Endothelial cell of umbilical vein (primary cell): ENCODE data around the gene SNTA1. TPM values are rescaled to one million over a fixed set of nuclear protein-coding genes. Genes with fewer than 3 reads are reported as not detected.

Experiments used
- BruUV-seq: library from RNA; stranded (reverse); fragments of 400-500 nt; replicated peaks from 2 replicates; lab custom pipeline; 2021; lab: Mats Ljungman, UMichigan
- CTCF ChIA-PET: fragments of 300-600, 350-600 bp; sonication (Branson Sonifier 250); formaldehyde crosslinking; loops from one replicate; lab custom pipeline; 2021; ENCODE audit warnings: antibody characterized with exemption, inconsistent platforms; lab: Charles Lee
- POLR2A ChIA-PET: fragments of 300-600, 350-600 bp; sonication (Branson Sonifier 250); formaldehyde crosslinking; loops from one replicate; lab custom pipeline; 2021; ENCODE audit warnings: antibody characterized with exemption, inconsistent platforms; lab: Charles Lee
- DNase-seq: peaks from one replicate; pipeline ENCODE4 v3.0.0-alpha.2; 2011; ENCODE audit warnings: low read depth, low spot score
- FAIRE-seq: peaks from 2 replicates; lab custom pipeline; 2011; peaks lifted over from hg19 to GRCh38; lab: Jason Lieb, UNC
- H2AFZ ChIP-seq: 2 replicates; pipeline ENCODE4 v1.6.0; 2012; ENCODE audit warnings: low read depth, low read length, control low read depth, inconsistent platforms
- H3K27ac ChIP-seq: 2 replicates; pipeline ENCODE4 v1.5.1; 2011; ENCODE audit warnings: low read depth, mild to moderate bottlenecking, control low read depth, low read length, moderate library complexity; ENCODE audit not compliant: insufficient read depth
- H3K27me3 ChIP-seq, 2 experiments: 2 replicates each; pipeline versions ENCODE4 v1.6.0 to v1.6.1; 2011; ENCODE audit warnings: low read length in 2 of 2, mixed read lengths in 1 of 2; ENCODE audit not compliant: control insufficient read depth in 2 of 2, insufficient read depth in 2 of 2
- H3K36me3 ChIP-seq, 2 experiments: 2 replicates in 1 of 2; 3 replicates in 1 of 2; pipeline ENCODE4 v1.5.1; 2011; ENCODE audit warnings: low read length in 2 of 2, mild to moderate bottlenecking in 1 of 2, moderate library complexity in 1 of 2; ENCODE audit not compliant: control insufficient read depth in 2 of 2, insufficient read depth in 2 of 2; ENCODE audit errors: extremely low read depth in 1 of 2
- H3K4me1 ChIP-seq: 3 replicates; pipeline ENCODE4 v1.5.1; 2011; ENCODE audit warnings: mild to moderate bottlenecking, low read length; ENCODE audit not compliant: control insufficient read depth, insufficient read depth; ENCODE audit errors: extremely low read depth
- H3K4me2 ChIP-seq: 2 replicates; pipeline ENCODE4 v1.6.1; 2011; ENCODE audit warnings: low read length, control low read depth, mixed read lengths; ENCODE audit not compliant: insufficient read depth
- H3K4me3 ChIP-seq, 3 experiments: fragments of 200-600 bp in 1 of 3; sonication (generic), shearing (Covaris generic) in 1 of 3; replicated peaks in 1 of 3; 2 replicates each; pipeline ENCODE4 v1.5.1; 2011 to 2016; ENCODE audit warnings: control low read depth in 3 of 3, low read length in 3 of 3, mild to moderate bottlenecking in 2 of 3, inconsistent platforms in 1 of 3, low read depth in 1 of 3, moderate library complexity in 1 of 3; ENCODE audit not compliant: insufficient read depth in 1 of 3
- H3K79me2 ChIP-seq: 2 replicates; pipeline ENCODE4 v1.6.0; 2012; ENCODE audit warnings: low read length, inconsistent platforms; ENCODE audit not compliant: control insufficient read depth, insufficient read depth
- H3K9ac ChIP-seq: replicated peaks from 2 replicates; pipeline ENCODE3; 2011; ENCODE audit warnings: low read length, control low read depth; ENCODE audit not compliant: insufficient read depth; ENCODE audit errors: extremely low read depth
- H3K9me1 ChIP-seq: replicated peaks from 3 replicates; pipeline ENCODE4 v1.6.0; 2011; ENCODE audit warnings: mild to moderate bottlenecking, low read length; ENCODE audit not compliant: control insufficient read depth, insufficient read depth; ENCODE audit errors: extremely low read depth
- H3K9me3 ChIP-seq: replicated peaks from 2 replicates; pipeline ENCODE4 v1.5.1; 2012; ENCODE audit warnings: low read length, inconsistent platforms; ENCODE audit not compliant: control insufficient read depth, insufficient read depth
- H4K20me1 ChIP-seq: replicated peaks from 2 replicates; pipeline ENCODE3; 2011; ENCODE audit warnings: mild to moderate bottlenecking, low read length; ENCODE audit not compliant: control insufficient read depth, insufficient read depth; ENCODE audit errors: extremely low read depth
- EZH2 ChIP-seq: IDR thresholded peaks from 2 replicates; pipeline ENCODE4 v1.6.1; 2012; ENCODE audit warnings: borderline replicate concordance, low read depth, mild to moderate bottlenecking, moderate library complexity, low read length, inconsistent platforms; ENCODE audit not compliant: severe bottlenecking
- FOS ChIP-seq: IDR thresholded peaks from 2 replicates; pipeline ENCODE4 v1.6.1; 2011; ENCODE audit warnings: mild to moderate bottlenecking, low read length, moderate library complexity, borderline replicate concordance; ENCODE audit not compliant: insufficient read depth
- GATA2 ChIP-seq: IDR thresholded peaks from 2 replicates; pipeline ENCODE4 v1.7.0; 2011; ENCODE audit warnings: low read depth, mild to moderate bottlenecking, moderate library complexity, mixed read lengths, low read length; ENCODE audit not compliant: insufficient read length, insufficient read depth
- JUN ChIP-seq: IDR thresholded peaks from 2 replicates; pipeline ENCODE4 v1.6.1; 2011; ENCODE audit warnings: borderline replicate concordance, low read depth; ENCODE audit not compliant: insufficient read length, insufficient read depth
- MYC ChIP-seq: IDR thresholded peaks from one replicate; pipeline ENCODE4 v1.6.1; 2011; ENCODE audit warnings: mild to moderate bottlenecking, low read depth, low read length
- POLR2A ChIP-seq: IDR thresholded peaks from 2 replicates; pipeline ENCODE4 v1.6.1; 2012; ENCODE audit warnings: low read depth, mild to moderate bottlenecking, control low read depth, low read length
- POLR2AphosphoS5 ChIP-seq: IDR thresholded peaks from 2 replicates; pipeline ENCODE4 v1.6.1; 2012; ENCODE audit warnings: low read depth, mild to moderate bottlenecking, control low read depth, low read length, moderate library complexity; ENCODE audit not compliant: insufficient read depth
- dilution Hi-C: fragments of 300-500 bp; cut with MboI; formaldehyde crosslinking; loops from one replicate; pipeline ENCODE4 v1.15.0; 2019; ENCODE audit warnings: low sequenced_read_pairs; ENCODE audit not compliant: extremely low pct_ligation_motif_present
- intact Hi-C: fragments of 100-400 bp; cut with micrococcal nuclease; formaldehyde crosslinking; loops from one replicate; pipeline ENCODE4 v1.10.0; 2022
- polyA plus RNA-seq, 4 experiments: library from polyadenylated mRNA; depleted of rRNA in 3 of 4; stranded (reverse) in 3 of 4; unstranded in 1 of 4; fragments of >200 nt; gene quantifications; 2 replicates each; pipeline versions ENCODE4 v1.2.1 to v1.2.3, GENCODE V29; 2011 to 2012; ENCODE audit warnings: missing spikeins in 1 of 4
- total RNA-seq: library from RNA; stranded (reverse); gene quantifications from 2 replicates; pipeline ENCODE4 v1.2.3, GENCODE V29; 2021
- TF ChIP-seq, protein P1 (sequence below), 2 donors: IDR thresholded peaks; 1 replicate in 1 of 2; 2 replicates in 1 of 2; pipeline ENCODE4 v1.5.1; 2011; ENCODE audit warnings: low read length in 2 of 2, mild to moderate bottlenecking in 2 of 2, moderate library complexity in 2 of 2, control low read depth in 1 of 2, inconsistent platforms in 1 of 2, low read depth in 1 of 2; ENCODE audit not compliant: insufficient read depth in 1 of 2; ENCODE audit errors: extremely low read depth in 1 of 2
- TF ChIP-seq, protein P2 (sequence below): IDR thresholded peaks from 2 replicates; pipeline ENCODE4 v1.6.1; 2011; ENCODE audit not compliant: insufficient read depth, insufficient read length

The SNTA1 gene
- total and polyA plus RNA-seq, 2 donors (not counting 3 experiments of a cell fraction or from before 2014, with no cell fraction given), result 5.2 to 6.0 TPM

DNA sequence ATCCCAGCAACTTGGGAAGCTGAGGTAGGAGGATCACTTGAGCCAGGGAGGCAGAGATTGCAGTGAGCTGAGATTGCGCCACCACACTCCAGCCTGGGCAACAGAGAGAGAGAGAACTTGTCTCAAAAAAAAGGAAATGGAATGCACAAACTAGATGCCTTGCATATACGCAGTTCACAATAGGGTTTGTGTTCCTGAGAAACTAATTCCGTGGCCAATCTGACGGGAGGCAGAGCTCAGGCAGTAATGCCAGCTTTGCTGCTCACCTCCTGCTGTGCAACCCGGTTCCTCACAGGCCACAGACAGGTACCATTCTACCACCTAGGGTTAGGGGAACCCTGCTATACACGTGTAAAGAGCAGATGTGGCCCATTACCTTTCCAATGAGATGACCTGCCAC lies 43.6 kb downstream of the SNTA1 start:
- H3K27ac ChIP-seq, result no peak overlapping the region
- ChIA-PET CTCF (interaction anchor here (2.5 kb wide), 1 partner anchor 268 kb away, joined by 11 read pairs; no protein-coding TSS in a partner anchor), POLR2A (no interaction called here)
- no peaks in the 10 kb centered on the region for H3K36me3 ChIP-seq
- peak overlapping the region; percentile 56 for H3K4me2 ChIP-seq
- H3K4me3 ChIP-seq, result no peak overlapping the region
- H3K9me3 ChIP-seq, result no peaks in the 10 kb centered on the region
- intact Hi-C loops, result no loop called here
- no peak overlapping the region for H3K9ac ChIP-seq
- dilution Hi-C loops, result no loop called here
- DNase-seq (no peak), FAIRE-seq (no peak)
- peaks cover 10% of the 10 kb centered on the region for H3K4me1 ChIP-seq
- BruUV-seq, result no TSS peak
- TF ChIP-seq, protein P1, sequence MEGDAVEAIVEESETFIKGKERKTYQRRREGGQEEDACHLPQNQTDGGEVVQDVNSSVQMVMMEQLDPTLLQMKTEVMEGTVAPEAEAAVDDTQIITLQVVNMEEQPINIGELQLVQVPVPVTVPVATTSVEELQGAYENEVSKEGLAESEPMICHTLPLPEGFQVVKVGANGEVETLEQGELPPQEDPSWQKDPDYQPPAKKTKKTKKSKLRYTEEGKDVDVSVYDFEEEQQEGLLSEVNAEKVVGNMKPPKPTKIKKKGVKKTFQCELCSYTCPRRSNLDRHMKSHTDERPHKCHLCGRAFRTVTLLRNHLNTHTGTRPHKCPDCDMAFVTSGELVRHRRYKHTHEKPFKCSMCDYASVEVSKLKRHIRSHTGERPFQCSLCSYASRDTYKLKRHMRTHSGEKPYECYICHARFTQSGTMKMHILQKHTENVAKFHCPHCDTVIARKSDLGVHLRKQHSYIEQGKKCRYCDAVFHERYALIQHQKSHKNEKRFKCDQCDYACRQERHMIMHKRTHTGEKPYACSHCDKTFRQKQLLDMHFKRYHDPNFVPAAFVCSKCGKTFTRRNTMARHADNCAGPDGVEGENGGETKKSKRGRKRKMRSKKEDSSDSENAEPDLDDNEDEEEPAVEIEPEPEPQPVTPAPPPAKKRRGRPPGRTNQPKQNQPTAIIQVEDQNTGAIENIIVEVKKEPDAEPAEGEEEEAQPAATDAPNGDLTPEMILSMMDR (IDR thresholded peaks at IDR 0.05; ENCODE audit: extremely low read depth in 1 of 2, insufficient read depth in 1 of 2, low read depth in 1 of 2, low read length in 2 of 2), result no peak
- TF ChIP-seq MYC (no peak), POLR2AphosphoS5 (no peak), EZH2 (no peak), JUN (no peak), POLR2A (no peak), GATA2 (no peak), FOS (no peak)
- TF ChIP-seq, protein P2, sequence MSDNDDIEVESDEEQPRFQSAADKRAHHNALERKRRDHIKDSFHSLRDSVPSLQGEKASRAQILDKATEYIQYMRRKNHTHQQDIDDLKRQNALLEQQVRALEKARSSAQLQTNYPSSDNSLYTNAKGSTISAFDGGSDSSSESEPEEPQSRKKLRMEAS, result no peak
- peaks cover 41% of the 10 kb centered on the region for H3K79me2 ChIP-seq
- no peaks in the 10 kb centered on the region for H3K27me3 ChIP-seq
- no peaks in the 10 kb centered on the region for H3K9me1 ChIP-seq
- no peak overlapping the region for H2AFZ ChIP-seq
- no peaks in the 10 kb centered on the region for H4K20me1 ChIP-seq
